Liver (tissue), 9 donors: Measurements from ENCODE around the gene OCA2. TPM values are rescaled to one million over a fixed set of nuclear protein-coding genes. Genes with fewer than 3 reads are reported as not detected.

Experiments used
- DNase-seq: peaks from one replicate; pipeline ENCODE4 v3.0.0-alpha.2; 2017; ENCODE audit warnings: low spot score
- H3K27ac ChIP-seq, 2 donors: one replicate each; pipeline ENCODE4 v1.7.0; 2013; ENCODE audit warnings: inconsistent platforms in 2 of 2, low read length in 2 of 2, control low read depth in 1 of 2, low read depth in 1 of 2, mild to moderate bottlenecking in 1 of 2
- H3K27me3 ChIP-seq, 4 donors: one replicate each; pipeline versions ENCODE4 v1.6.1 to v1.7.0; 2013; ENCODE audit warnings: low read length in 3 of 4, inconsistent platforms in 1 of 4, mild to moderate bottlenecking in 1 of 4, moderate library complexity in 1 of 4; ENCODE audit not compliant: control insufficient read depth in 4 of 4, insufficient read depth in 4 of 4
- H3K36me3 ChIP-seq, 4 donors: one replicate each; pipeline versions ENCODE4 v1.6.1 to v1.7.0; 2013; ENCODE audit warnings: low read length in 3 of 4, mild to moderate bottlenecking in 3 of 4, low read depth in 1 of 4, moderate library complexity in 1 of 4; ENCODE audit not compliant: control insufficient read depth in 4 of 4, insufficient read depth in 3 of 4
- H3K4me1 ChIP-seq, 4 donors: one replicate each; pipeline versions ENCODE4 v1.6.1 to v1.7.0; 2013; ENCODE audit warnings: low read length in 3 of 4, mild to moderate bottlenecking in 3 of 4, moderate library complexity in 1 of 4; ENCODE audit not compliant: control insufficient read depth in 4 of 4, insufficient read depth in 4 of 4
- H3K4me3 ChIP-seq, 3 donors: one replicate each; pipeline versions ENCODE4 v1.6.1 to v1.7.0; 2013; ENCODE audit warnings: low read length in 3 of 3, control low read depth in 1 of 3, low read depth in 1 of 3, mild to moderate bottlenecking in 1 of 3
- H3K9ac ChIP-seq, 2 donors: one replicate each; pipeline ENCODE4 v1.7.0; 2013; ENCODE audit warnings: low read length in 2 of 2, mild to moderate bottlenecking in 2 of 2, moderate library complexity in 2 of 2, control low read depth in 1 of 2, low read depth in 1 of 2
- H3K9me3 ChIP-seq, 4 donors: one replicate each; pipeline versions ENCODE4 v1.6.1 to v1.7.0; 2013; ENCODE audit warnings: low read length in 3 of 4; ENCODE audit not compliant: control insufficient read depth in 4 of 4
- ATF3 ChIP-seq: IDR thresholded peaks from 2 replicates; pipeline ENCODE4 v1.6.1; 2016; ENCODE audit warnings: antibody characterized with exemption
- CTCF ChIP-seq: fragments of 150-350 bp; IDR thresholded peaks from 2 replicates; pipeline ENCODE4 v1.5.1; 2017; ENCODE audit warnings: improper control_type of control experiment, low read depth, low read length; ENCODE audit not compliant: missing input control
- EGR1 ChIP-seq, 2 donors: IDR thresholded peaks; 2 replicates each; pipeline ENCODE4 v1.6.1; 2016 to 2018; ENCODE audit warnings: antibody characterized with exemption in 2 of 2, low read depth in 2 of 2
- FOXA1 ChIP-seq: IDR thresholded peaks from 2 replicates; pipeline ENCODE4 v1.6.1; 2016; ENCODE audit warnings: antibody characterized with exemption
- FOXA2 ChIP-seq: IDR thresholded peaks from 2 replicates; pipeline ENCODE4 v1.6.1; 2016; ENCODE audit warnings: antibody characterized with exemption
- GABPA ChIP-seq, 2 donors: IDR thresholded peaks in 1 of 2; conservative IDR thresholded peaks in 1 of 2; 2 replicates each; pipeline ENCODE4 v1.6.1; 2016; ENCODE audit warnings: antibody characterized with exemption in 2 of 2, mild to moderate bottlenecking in 1 of 2, moderate library complexity in 1 of 2
- HNF4A ChIP-seq, 2 donors: conservative IDR thresholded peaks; 2 replicates each; pipeline ENCODE4 v1.6.1; 2016; ENCODE audit warnings: antibody characterized with exemption in 2 of 2, mild to moderate bottlenecking in 2 of 2
- MAX ChIP-seq: IDR thresholded peaks from 2 replicates; pipeline ENCODE4 v1.6.1; 2016; ENCODE audit warnings: antibody characterized with exemption
- NR2F2 ChIP-seq: IDR thresholded peaks from 2 replicates; pipeline ENCODE4 v1.6.1; 2016; ENCODE audit warnings: antibody characterized with exemption
- RAD21 ChIP-seq, 2 donors: IDR thresholded peaks; 2 replicates each; pipeline ENCODE4 v1.6.1; 2016; ENCODE audit warnings: antibody characterized with exemption in 2 of 2, mild to moderate bottlenecking in 2 of 2
- REST ChIP-seq: IDR thresholded peaks from 2 replicates; pipeline ENCODE4 v1.6.1; 2016; ENCODE audit warnings: antibody characterized with exemption, mild to moderate bottlenecking
- RXRA ChIP-seq, 2 donors: IDR thresholded peaks; 2 replicates each; pipeline ENCODE4 v1.6.1; 2017 to 2018; ENCODE audit warnings: antibody characterized with exemption in 2 of 2, mild to moderate bottlenecking in 1 of 2
- TAF1 ChIP-seq: conservative IDR thresholded peaks from 2 replicates; pipeline ENCODE4 v1.6.1; 2016; ENCODE audit warnings: antibody characterized with exemption, mild to moderate bottlenecking
- YY1 ChIP-seq: IDR thresholded peaks from 2 replicates; pipeline ENCODE4 v1.6.1; 2016; ENCODE audit warnings: antibody characterized with exemption, mild to moderate bottlenecking
- ZBTB33 ChIP-seq: IDR thresholded peaks from 2 replicates; pipeline ENCODE4 v1.6.1; 2016; ENCODE audit warnings: antibody characterized with exemption
- whole genome bisulfite sequencing: extraction: QIAGEN DNeasy Blood & Tissue Kit; methylation state at CpG from one replicate; pipeline ENCODE4 v1.1.7; 2013; 5-methylcytosine and 5-hydroxymethylcytosine counted together
- polyA plus RNA-seq, 2 donors: library from polyadenylated mRNA; stranded (reverse) in 1 of 2; unstranded in 1 of 2; fragments of 200-250 nt in 1 of 2; fragments of >200 nt in 1 of 2; fragmentation: Nextera tagmentation in 1 of 2; extraction: Ambion mirVana in 1 of 2; gene quantifications; one replicate each; pipeline versions ENCODE4 v1.2.1 to v1.2.3, GENCODE V29; 2013 to 2015
- total RNA-seq, 2 donors: library from RNA; depleted of rRNA; stranded (reverse); fragments of >200 nt; gene quantifications; one replicate each; pipeline ENCODE4 v1.2.3, GENCODE V29; 2014
- donor health status: healthy.
- donor health status: healthy.
- donor health status: healthy.
- donor health status: healthy.
- donor health status: healthy.

OCA2 gene
- total RNA-seq: under 1 TPM; 0.25 to 0.56 TPM
- polyA plus RNA-seq: under 1 TPM; 0.02 to 0.04 TPM

GRCh38 chr15:28098766-28099554, at the start of gene OCA2:
Gene OCA2 (minus strand): TSS chr15:28099315. CDS start chr15:28081874, 17,441 bp downstream.
- Histone ChIP-seq H3K27me3 (peaks cover 0 to 7% (median 2%) of the 10 kb centered on the region in 4 donors), H3K27ac (no peak within 1 kb of the TSS), H3K36me3 (no peaks in the 10 kb centered on the region), H3K9me3 (no peaks in the 10 kb centered on the region), H3K4me3 (peak within 1 kb of the TSS in 1 of 3 donors; percentile 37), H3K9ac (no peak within 1 kb of the TSS), H3K4me1 (peaks cover 17 to 32% (median 25%) of the 10 kb centered on the region in 4 donors)
- DNase-seq: peak; percentile 73
- WGBS: 8% methylated on average over 52 of the region's 52 CpGs
- TF ChIP-seq FOXA2 (no peak), GABPA (IDR thresholded peaks at IDR 0.05 in 1 of 2, conservative IDR thresholded peaks at IDR 0.05 in 1 of 2) (no peak), YY1 (no peak), NR2F2 (no peak), HNF4A (conservative IDR thresholded peaks at IDR 0.05) (no peak), REST (no peak), ZBTB33 (no peak), TAF1 (no peak), MAX (no peak), EGR1 (IDR thresholded peaks at IDR 0.05; ENCODE audit: low read depth in 2 of 2) (no peak), CTCF (no peak), RXRA (IDR thresholded peaks at IDR 0.05) (no peak)

GRCh38 chr15:28147801-28148200, 48.7 kb upstream of the OCA2 start:
- no peaks in the 10 kb centered on the region for H3K4me1 ChIP-seq
- no peak overlapping the region for H3K27ac ChIP-seq
- no peaks in the 10 kb centered on the region for H3K27me3 ChIP-seq
- no peak for DNase-seq
- peaks cover 0 to 2% (median 0%) of the 10 kb centered on the region in 4 donors for H3K9me3 ChIP-seq
- WGBS: 97% methylated on average over 3 of the region's 3 CpGs
- no peak overlapping the region for H3K9ac ChIP-seq
- peaks cover 8 to 35% (median 19%) of the 10 kb centered on the region in 4 donors for H3K36me3 ChIP-seq
- no peak overlapping the region for H3K4me3 ChIP-seq
- TF ChIP-seq REST: no peak
- no peak for TF ChIP-seq MAX
- TF ChIP-seq ATF3: no peak
- TF ChIP-seq ZBTB33: no peak
- TF ChIP-seq RAD21 (IDR thresholded peaks at IDR 0.05): no peak
- TF ChIP-seq FOXA2: no peak
- TF ChIP-seq FOXA1: no peak
